Muscle of leg (tissue), 11 donors: ENCODE measurements around the gene RAB40B. TPM values are rescaled to one million over a fixed set of nuclear protein-coding genes. Genes with fewer than 3 reads are reported as not detected.
A peak's percentile ranks its signal among the peaks of the same experiment; 100 is the strongest.

Source experiments
- DNase-seq: peaks from one replicate; pipeline ENCODE4 v3.0.0; 2013
- H3K27ac ChIP-seq: one replicate; pipeline ENCODE4 v1.5.1; 2013; ENCODE audit warnings: mild to moderate bottlenecking, low read length, control low read depth
- H3K27me3 ChIP-seq: one replicate; pipeline ENCODE4 v1.6.1; 2013; ENCODE audit warnings: low read length; ENCODE audit not compliant: control insufficient read depth, insufficient read depth
- H3K36me3 ChIP-seq: one replicate; pipeline ENCODE4 v1.6.1; 2013; ENCODE audit warnings: low read length; ENCODE audit not compliant: control insufficient read depth, insufficient read depth
- H3K4me1 ChIP-seq: one replicate; pipeline ENCODE4 v1.6.1; 2013; ENCODE audit warnings: low read length; ENCODE audit not compliant: control insufficient read depth, insufficient read depth
- H3K4me3 ChIP-seq: one replicate; pipeline ENCODE4 v1.5.1; 2013; ENCODE audit warnings: low read length, control low read depth
- H3K9me3 ChIP-seq: replicated peaks from 2 replicates; pipeline ENCODE4 v1.6.1; 2013; ENCODE audit warnings: low read depth, low read length; ENCODE audit not compliant: control insufficient read depth
- WGBS: methylation state at CpG from one replicate; pipeline ENCODE4 v1.1.5; 2013; ENCODE audit warnings: missing lambda C conversion rate; ENCODE audit not compliant: insufficient coverage; 5-methylcytosine and 5-hydroxymethylcytosine counted together
- polyA plus RNA-seq, 8 donors: library from polyadenylated mRNA; unstranded; fragments of 120-200 nt; gene quantifications; one replicate each; pipeline versions ENCODE4 v1.2.1 to v1.2.3, GENCODE V29; 2013; ENCODE audit warnings: inconsistent platforms in 1 of 8, low replicate concordance in 1 of 8; ENCODE audit not compliant: insufficient read length in 8 of 8, insufficient read depth in 1 of 8
- total RNA-seq: library from RNA; stranded (reverse); fragments of 120-200 nt; gene quantifications from one replicate; pipeline ENCODE4 v1.2.4, GENCODE V29; 2013

Gene RAB40B
- total and polyA plus RNA-seq, 9 donors, result 28.2 to 68.2 (median 50.1) TPM

GRCh38 chr17:82693168-82693867, 5.2 kb downstream of the RAB40B start:
- Histone ChIP-seq H3K27me3 (peaks cover 10% of the 10 kb centered on the region), H3K36me3 (peaks cover 12% of the 10 kb centered on the region), H3K9me3 (peaks cover 9% of the 10 kb centered on the region), H3K27ac (no peak overlapping the region), H3K4me3 (no peak overlapping the region), H3K4me1 (peaks cover 13% of the 10 kb centered on the region)
- WGBS, result 87% methylated on average over 11 of the region's 22 CpGs
- no peak for DNase-seq

DNA sequence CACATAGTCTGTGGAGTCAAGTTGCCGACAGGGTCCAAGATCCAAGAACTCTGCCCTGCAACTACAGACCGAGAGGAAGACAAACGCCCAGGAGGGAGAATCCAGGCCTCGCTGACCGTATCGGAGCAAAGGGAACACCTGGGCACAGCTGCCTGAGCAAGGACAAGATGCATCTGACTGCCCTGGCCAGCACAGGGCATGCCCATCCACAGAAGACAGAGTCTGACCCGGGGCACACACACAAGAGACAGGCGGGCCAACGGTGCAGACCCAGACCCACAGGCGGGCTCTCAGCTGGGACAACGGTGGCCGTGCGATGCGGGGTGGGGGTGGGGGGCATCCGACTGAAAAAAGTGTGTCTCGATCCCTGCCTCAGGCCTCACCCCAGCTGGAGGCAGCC, 6.2 kb downstream of the RAB40B start:
- Histone ChIP-seq H3K9me3 (peaks cover 9% of the 10 kb centered on the region), H3K27ac (no peak overlapping the region), H3K4me3 (no peak overlapping the region), H3K4me1 (peaks cover 9% of the 10 kb centered on the region), H3K36me3 (peaks cover 12% of the 10 kb centered on the region), H3K27me3 (peaks cover 5% of the 10 kb centered on the region)
- no peak for DNase-seq
- 69% methylated on average over 11 of the region's 16 CpGs for WGBS

- Histone ChIP-seq H3K36me3 (peaks cover 13% of the 10 kb centered on the region), H3K4me1 (peaks cover 3% of the 10 kb centered on the region), H3K27me3 (no peaks in the 10 kb centered on the region), H3K9me3 (peaks cover 9% of the 10 kb centered on the region), H3K27ac (no peak overlapping the region), H3K4me3 (no peak overlapping the region)
- WGBS, result 91% methylated on average over 7 of the region's 17 CpGs
- no peak for DNase-seq
These were observed 6.8 kb downstream of the RAB40B start for GRCh38 chr17:82691714-82692113.

DNA sequence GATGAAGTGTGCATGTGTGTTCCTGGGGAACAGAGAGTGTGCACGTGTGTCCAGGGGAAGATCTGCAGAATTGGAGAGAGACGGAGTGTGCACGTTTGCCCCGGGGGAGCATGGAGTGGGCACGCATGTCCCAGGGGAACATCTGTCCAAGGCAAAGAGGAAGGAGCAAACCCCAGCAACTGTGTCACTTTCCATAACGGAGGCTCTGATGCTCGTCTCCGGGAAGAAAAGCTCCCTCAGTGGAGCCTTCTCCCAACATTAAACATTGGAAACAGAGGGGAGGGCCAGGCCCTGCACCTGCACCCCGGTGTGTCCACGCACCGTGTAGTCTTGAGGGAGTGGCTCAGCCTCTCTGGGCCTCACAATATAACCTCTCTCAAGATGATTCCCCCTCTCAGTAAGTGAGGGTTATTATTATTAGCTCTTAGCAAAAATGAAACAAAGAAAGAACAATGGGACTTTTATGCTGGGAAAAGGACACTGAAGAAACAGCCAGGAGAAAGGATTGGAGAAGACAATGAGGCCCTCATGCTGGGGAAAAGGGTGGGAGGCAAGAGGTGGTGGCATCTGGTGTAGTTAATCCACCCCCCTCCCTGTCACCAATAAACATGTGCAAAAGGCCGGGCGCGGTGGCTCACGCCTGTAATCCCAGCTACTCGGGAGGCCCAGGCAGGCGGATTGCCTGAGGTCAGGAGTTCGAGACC, 7.6 kb downstream of the RAB40B start:
- 75% methylated on average over 11 of the region's 18 CpGs for WGBS
- H3K4me3 ChIP-seq, result no peak overlapping the region
- H3K4me1 ChIP-seq, result peaks cover 3% of the 10 kb centered on the region
- H3K36me3 ChIP-seq, result peaks cover 13% of the 10 kb centered on the region
- no peaks in the 10 kb centered on the region for H3K27me3 ChIP-seq
- no peak for DNase-seq
- H3K27ac ChIP-seq, result no peak overlapping the region
- H3K9me3 ChIP-seq, result peaks cover 9% of the 10 kb centered on the region

DNA sequence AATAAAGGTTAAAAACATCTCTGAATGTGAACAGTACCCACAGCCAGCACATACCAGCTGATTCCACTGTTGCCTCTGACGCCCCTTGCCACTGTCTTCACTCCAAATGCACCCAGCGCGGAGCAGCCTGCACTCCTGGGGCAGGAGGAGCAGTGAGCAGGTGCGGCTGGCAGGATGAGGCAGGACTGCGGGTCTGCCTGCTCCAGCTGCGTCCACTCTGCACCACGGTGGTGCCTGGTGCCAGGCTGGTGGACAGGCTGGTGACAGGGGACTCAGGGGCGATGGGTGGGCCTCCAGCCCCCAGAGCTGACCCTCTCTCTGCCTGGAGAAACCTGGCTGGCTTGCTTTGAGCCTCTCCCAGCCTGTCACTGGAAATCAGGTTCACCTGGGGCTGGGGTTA, 9.4 kb downstream of the RAB40B start:
- Histone ChIP-seq H3K27ac (no peak overlapping the region), H3K27me3 (no peaks in the 10 kb centered on the region), H3K4me3 (no peak overlapping the region), H3K36me3 (peaks cover 15% of the 10 kb centered on the region), H3K4me1 (peaks cover 3% of the 10 kb centered on the region), H3K9me3 (peaks cover under 1% of the 10 kb centered on the region)
- 80% methylated on average over 7 of the region's 8 CpGs for WGBS
- no peak for DNase-seq

- no peak for DNase-seq
- peaks cover 15% of the 10 kb centered on the region for H3K36me3 ChIP-seq
- H3K27me3 ChIP-seq, result no peaks in the 10 kb centered on the region
- H3K9me3 ChIP-seq, result no peaks in the 10 kb centered on the region
- 94% methylated on average over 7 of the region's 9 CpGs for WGBS
- H3K4me1 ChIP-seq, result peaks cover 3% of the 10 kb centered on the region
- H3K27ac ChIP-seq, result no peak overlapping the region
- H3K4me3 ChIP-seq, result no peak overlapping the region
These were observed 10.6 kb downstream of the RAB40B start for GRCh38 chr17:82687871-82688270.

DNA sequence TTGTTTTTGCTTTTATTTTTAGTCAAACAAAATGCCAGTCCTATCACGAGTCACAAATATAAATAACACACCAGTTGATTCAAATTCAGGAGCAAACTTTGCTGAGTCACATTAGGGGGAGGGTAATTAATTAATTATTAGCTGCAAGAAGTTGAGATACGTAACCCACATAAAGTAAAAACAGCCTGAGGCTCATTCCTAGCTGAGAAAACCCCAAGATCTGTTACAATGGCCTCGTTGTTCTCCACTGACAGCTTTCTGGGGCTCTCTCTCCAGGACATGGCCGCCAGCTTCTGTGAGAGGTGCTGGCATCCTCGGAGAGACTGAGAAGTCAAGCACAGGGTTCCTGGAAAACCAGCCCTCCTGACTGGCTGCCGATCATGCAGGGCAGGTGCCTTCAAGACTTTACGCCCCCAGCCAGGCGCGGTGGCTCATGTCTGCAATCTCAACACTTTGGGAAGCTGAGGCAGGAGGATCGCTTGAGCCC, 11.1 kb downstream of the RAB40B start:
- Histone ChIP-seq H3K4me3 (no peak overlapping the region), H3K4me1 (peaks cover under 1% of the 10 kb centered on the region), H3K36me3 (peaks cover 15% of the 10 kb centered on the region), H3K27me3 (no peaks in the 10 kb centered on the region), H3K27ac (peak overlapping the region; percentile 20), H3K9me3 (no peaks in the 10 kb centered on the region)
- WGBS, result 69% methylated on average over 7 of the region's 10 CpGs
- no peak for DNase-seq

DNA sequence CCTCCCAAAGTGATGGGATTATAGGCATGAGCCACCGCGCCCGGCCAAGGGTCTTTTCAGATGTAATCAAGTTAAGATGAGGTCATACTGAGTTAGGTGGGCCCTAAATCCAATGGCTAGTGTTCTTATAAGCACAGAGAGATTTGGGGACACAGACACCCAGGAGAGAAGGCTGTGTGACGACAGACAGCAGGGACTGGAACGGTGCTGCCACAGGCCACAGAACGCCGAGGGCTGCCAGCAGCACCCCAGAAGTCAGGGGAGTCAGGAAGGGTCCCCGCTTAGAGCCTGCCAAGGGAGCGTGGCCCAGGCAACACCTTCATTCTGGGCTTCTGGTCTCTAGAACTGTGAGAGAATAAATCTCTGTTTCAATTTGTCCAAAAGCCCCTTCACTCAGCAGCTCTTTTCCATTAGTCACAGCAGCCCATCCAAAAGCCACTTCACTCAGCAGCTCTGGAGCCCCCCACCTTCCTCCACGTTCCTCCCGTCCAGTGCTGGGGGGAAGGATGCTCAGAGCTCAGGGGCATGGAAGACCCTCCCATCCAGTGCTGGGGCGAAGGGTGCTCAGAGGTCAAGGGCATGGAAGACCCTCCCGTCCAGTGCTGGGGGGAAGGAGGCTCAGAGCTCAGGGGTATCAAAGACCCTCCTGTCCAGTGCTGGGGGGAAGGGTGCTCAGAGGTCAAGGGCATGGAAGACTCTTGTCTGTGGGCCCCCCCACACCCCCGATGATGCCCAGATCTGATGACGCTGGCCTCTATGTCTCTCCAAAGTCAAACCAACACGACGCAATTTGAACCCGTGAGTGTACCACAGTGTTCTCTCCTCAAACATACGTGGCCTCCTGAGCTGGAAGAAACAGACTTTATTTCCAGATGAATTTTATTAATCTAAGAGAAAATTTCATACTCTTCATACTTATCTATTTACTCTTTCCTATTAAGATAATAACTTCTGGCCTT, 11.9 kb downstream of the RAB40B start:
- peaks cover 10% of the 10 kb centered on the region for H3K36me3 ChIP-seq
- H3K4me3 ChIP-seq, result no peak overlapping the region
- no peak for DNase-seq
- H3K4me1 ChIP-seq, result no peaks in the 10 kb centered on the region
- WGBS, result 91% methylated on average over 10 of the region's 19 CpGs
- peaks cover 3% of the 10 kb centered on the region for H3K9me3 ChIP-seq
- H3K27ac ChIP-seq, result peak overlapping the region; percentile 20
- H3K27me3 ChIP-seq, result no peaks in the 10 kb centered on the region

DNA sequence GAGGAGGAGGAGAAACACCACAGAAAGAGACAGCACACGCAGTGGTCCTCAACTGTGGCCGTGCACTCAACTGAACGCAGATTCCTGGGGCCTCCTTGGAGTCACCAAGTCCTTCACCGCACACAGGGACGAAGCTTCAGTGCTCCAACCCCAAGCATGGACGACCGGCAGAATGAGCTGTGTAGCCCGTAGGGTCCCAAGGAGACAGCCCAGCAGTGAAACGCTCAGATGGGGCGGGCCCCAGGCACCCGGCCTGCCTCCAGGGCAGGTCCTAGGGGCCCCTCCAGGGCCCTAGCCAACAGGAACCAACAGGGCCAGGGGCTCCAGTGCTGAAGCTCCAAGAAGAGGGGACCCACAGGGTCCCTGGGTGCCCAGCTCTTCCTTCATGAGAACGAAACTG, 13.2 kb downstream of the RAB40B start:
- Histone ChIP-seq H3K4me3 (no peak overlapping the region), H3K27ac (no peak overlapping the region), H3K9me3 (peaks cover 10% of the 10 kb centered on the region), H3K27me3 (no peaks in the 10 kb centered on the region), H3K36me3 (peaks cover 8% of the 10 kb centered on the region), H3K4me1 (no peaks in the 10 kb centered on the region)
- DNase-seq, result no peak
- 88% methylated on average over 12 of the region's 12 CpGs for WGBS
